ENCODE data around the gene BCL2.
"Not testable (repeated sequence)": the region's sequence is repeated elsewhere in the genome, so short reads cannot be mapped to it uniquely, and the experiment has no call there.

The BCL2 gene

GRCh38 chr18:63258749-63259566, 60.6 kb downstream of the BCL2 start:
- no peak for DNase-seq (ENCODE audit: low read depth)

GRCh38 chr18:63257453-63257852, 62.1 kb downstream of the BCL2 start:
- no peak for DNase-seq (ENCODE audit: low read depth)

- DNase-seq (ENCODE audit: low read depth): no peak
Observed at GRCh38 chr18:63255435-63255834, 64.1 kb downstream of the BCL2 start.

- DNase-seq (ENCODE audit: low read depth): no peak
Observed at GRCh38 chr18:63254716-63255399, 64.7 kb downstream of the BCL2 start.

- DNase-seq (ENCODE audit: low read depth): no peak
Observed at GRCh38 chr18:63253428-63254372, 65.9 kb downstream of the BCL2 start.

GRCh38 chr18:63253014-63253413, 66.6 kb downstream of the BCL2 start:
- DNase-seq (ENCODE audit: low read depth): no peak

- no peak for DNase-seq (ENCODE audit: low read depth)
Observed at GRCh38 chr18:63249771-63250170, 69.8 kb downstream of the BCL2 start.

- no peak for DNase-seq (ENCODE audit: low read depth)
Observed at GRCh38 chr18:63247926-63248325, 71.6 kb downstream of the BCL2 start.

GRCh38 chr18:63247506-63247905, 72.1 kb downstream of the BCL2 start:
- no peak for DNase-seq (ENCODE audit: low read depth)

- DNase-seq (ENCODE audit: low read depth): no peak
Observed at GRCh38 chr18:63245600-63245999, 74.0 kb downstream of the BCL2 start.

- no peak for DNase-seq (ENCODE audit: low read depth)
Observed at GRCh38 chr18:63244607-63245006, 75.0 kb downstream of the BCL2 start.

GRCh38 chr18:63241760-63242159, 77.8 kb downstream of the BCL2 start:
- no peak for DNase-seq (ENCODE audit: low read depth)

- no peak for DNase-seq (ENCODE audit: low read depth)
Observed at GRCh38 chr18:63241317-63241712, 78.3 kb downstream of the BCL2 start.

- no peak for DNase-seq (ENCODE audit: low read depth)
Observed at GRCh38 chr18:63240531-63241316, 78.8 kb downstream of the BCL2 start.

GRCh38 chr18:63238693-63239075, 80.9 kb downstream of the BCL2 start:
- DNase-seq (ENCODE audit: low read depth): no peak

- DNase-seq (ENCODE audit: low read depth): no peak
Observed at GRCh38 chr18:63237881-63238692, 81.5 kb downstream of the BCL2 start.

- no peak for DNase-seq (ENCODE audit: low read depth)
Observed at GRCh38 chr18:63236921-63237846, 82.4 kb downstream of the BCL2 start.

- DNase-seq (ENCODE audit: low read depth): no peak
Observed at GRCh38 chr18:63236406-63236805, 83.2 kb downstream of the BCL2 start.

GRCh38 chr18:63235920-63236319, 83.6 kb downstream of the BCL2 start:
- DNase-seq (ENCODE audit: low read depth): not testable (repeated sequence)

- DNase-seq (ENCODE audit: low read depth): no peak
Observed at GRCh38 chr18:63234841-63235240, 84.7 kb downstream of the BCL2 start.
